Thymus (tissue), 11 donors: ENCODE measurements around the gene GRID1. TPM values are rescaled to one million over a fixed set of nuclear protein-coding genes. Genes with fewer than 3 reads are reported as not detected.

Experiments
- DNase-seq, 9 donors: peaks; one replicate each; pipeline ENCODE4 v3.0.0-alpha.2; 2013; ENCODE audit warnings: low spot score in 9 of 9, low read depth in 6 of 9, missing footprints in 1 of 9
- H3K27ac ChIP-seq, 2 donors: one replicate each; pipeline ENCODE4 v1.5.1; 2013; ENCODE audit warnings: control low read depth in 1 of 2, low read depth in 1 of 2, low read length in 1 of 2, mild to moderate bottlenecking in 1 of 2, moderate library complexity in 1 of 2
- H3K27me3 ChIP-seq, 2 donors: one replicate each; pipeline ENCODE4 v1.5.1; 2013; ENCODE audit warnings: low read length in 1 of 2; ENCODE audit not compliant: control insufficient read depth in 2 of 2, insufficient read depth in 1 of 2
- H3K36me3 ChIP-seq, 2 donors: one replicate each; pipeline ENCODE4 v1.5.1; 2013; ENCODE audit warnings: low read length in 1 of 2, mild to moderate bottlenecking in 1 of 2, moderate library complexity in 1 of 2; ENCODE audit not compliant: control insufficient read depth in 2 of 2, insufficient read depth in 2 of 2
- H3K4me1 ChIP-seq, 2 donors: one replicate each; pipeline ENCODE4 v1.5.1; 2013; ENCODE audit warnings: low read length in 2 of 2; ENCODE audit not compliant: control insufficient read depth in 2 of 2, insufficient read depth in 2 of 2
- H3K4me3 ChIP-seq, 2 donors: one replicate each; pipeline ENCODE4 v1.5.1; 2013; ENCODE audit warnings: low read length in 2 of 2, control low read depth in 1 of 2, mild to moderate bottlenecking in 1 of 2
- H3K9me3 ChIP-seq, 2 donors: one replicate each; pipeline ENCODE4 v1.5.1; 2013; ENCODE audit warnings: low read length in 1 of 2, mild to moderate bottlenecking in 1 of 2; ENCODE audit not compliant: control insufficient read depth in 2 of 2, insufficient read depth in 1 of 2
- WGBS: extraction: QIAGEN DNeasy Blood & Tissue Kit; methylation state at CpG from one replicate; pipeline ENCODE4 v1.1.7; 2013; 5-methylcytosine and 5-hydroxymethylcytosine counted together
- polyA plus RNA-seq: library from polyadenylated mRNA; stranded (reverse); fragments of 200-250 nt; gene quantifications from one replicate; pipeline ENCODE4 v1.2.3, GENCODE V29; 2013
- total RNA-seq: library from RNA; stranded (reverse); fragments of 120-200 nt; gene quantifications from one replicate; pipeline ENCODE4 v1.2.4, GENCODE V29; 2013
- donor health status: healthy.

Gene GRID1
- total and polyA plus RNA-seq, 2 donors = 0.33 to 0.46 TPM

DNA sequence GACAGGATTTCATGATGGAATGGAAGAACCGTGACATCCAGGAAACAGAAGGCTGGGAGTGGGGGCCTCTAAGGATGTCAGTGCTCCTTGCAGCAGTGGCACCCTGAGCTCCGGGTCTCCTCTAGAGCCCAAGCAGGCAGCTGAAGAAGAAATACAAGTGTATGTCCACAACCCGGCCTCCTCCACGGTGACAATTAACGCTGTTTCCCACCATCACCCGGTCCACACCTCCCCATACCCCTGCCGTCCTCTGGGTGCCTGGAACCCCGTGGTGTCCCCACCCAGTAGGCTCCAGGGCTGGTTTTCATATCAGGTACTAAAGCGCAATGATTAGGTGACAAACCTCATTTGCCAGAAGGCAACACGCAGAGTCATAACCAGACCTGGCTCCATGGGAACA is 30.3 kb downstream of the GRID1 start:
- Histone ChIP-seq H3K36me3 (no peaks in the 10 kb centered on the region), H3K27me3 (peaks cover 0 to 6% of the 10 kb centered on the region in 2 donors), H3K4me1 (no peaks in the 10 kb centered on the region), H3K4me3 (no peak overlapping the region), H3K9me3 (no peaks in the 10 kb centered on the region), H3K27ac (no peak overlapping the region)
- WGBS = 90% methylated on average over 10 of the region's 10 CpGs
- DNase-seq = no peak

DNA sequence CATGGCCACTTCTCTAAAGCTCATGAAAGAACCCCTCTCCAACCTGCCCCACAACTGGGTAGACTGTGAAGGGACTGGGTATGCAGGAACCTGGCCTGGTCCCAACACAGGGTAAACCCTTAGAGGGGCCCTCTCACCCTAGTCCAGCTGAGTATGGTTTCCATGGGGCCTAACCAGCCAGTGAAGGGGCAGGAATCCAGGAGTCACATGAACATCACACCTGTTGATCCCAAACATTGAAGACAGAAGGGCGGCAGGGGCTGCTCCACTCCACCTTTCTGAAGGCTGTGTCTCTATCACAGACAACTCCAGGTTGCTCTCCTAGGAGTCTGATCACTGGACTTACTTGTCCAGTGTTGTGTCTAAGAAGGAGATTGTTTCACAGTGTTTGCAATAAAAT is 30.8 kb downstream of the GRID1 start:
- Histone ChIP-seq H3K9me3 (no peaks in the 10 kb centered on the region), H3K27me3 (peaks cover 0 to 6% of the 10 kb centered on the region in 2 donors), H3K4me1 (no peaks in the 10 kb centered on the region), H3K36me3 (no peaks in the 10 kb centered on the region), H3K4me3 (no peak overlapping the region), H3K27ac (no peak overlapping the region)
- 98% methylated on average over 1 of the region's 1 CpG for WGBS
- DNase-seq = no peak

DNA sequence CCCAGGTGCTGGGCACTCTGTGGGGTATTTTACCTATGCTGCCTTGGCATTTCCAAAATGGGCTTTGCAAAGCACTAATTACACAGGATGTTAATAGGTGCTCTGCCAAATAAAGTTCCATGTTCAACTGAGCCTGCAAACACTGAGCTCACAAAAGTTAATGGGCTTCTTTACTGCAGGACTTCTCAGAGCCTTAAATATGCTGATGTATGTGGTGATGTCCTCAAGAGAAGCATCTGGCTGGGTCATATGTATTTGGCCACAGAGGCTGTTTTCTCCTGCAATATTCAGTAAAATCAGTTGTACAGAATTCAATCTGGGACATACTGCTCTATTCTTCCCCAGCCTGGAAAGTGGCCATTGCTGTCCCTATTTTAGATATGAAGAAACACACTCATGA is 31.3 kb downstream of the GRID1 start:
- H3K4me3 ChIP-seq = no peak overlapping the region
- H3K9me3 ChIP-seq = no peaks in the 10 kb centered on the region
- H3K27ac ChIP-seq = no peak overlapping the region
- H3K4me1 ChIP-seq = no peaks in the 10 kb centered on the region
- no peaks in the 10 kb centered on the region for H3K36me3 ChIP-seq
- peaks cover 0 to 6% of the 10 kb centered on the region in 2 donors for H3K27me3 ChIP-seq
- DNase-seq = no peak

DNA sequence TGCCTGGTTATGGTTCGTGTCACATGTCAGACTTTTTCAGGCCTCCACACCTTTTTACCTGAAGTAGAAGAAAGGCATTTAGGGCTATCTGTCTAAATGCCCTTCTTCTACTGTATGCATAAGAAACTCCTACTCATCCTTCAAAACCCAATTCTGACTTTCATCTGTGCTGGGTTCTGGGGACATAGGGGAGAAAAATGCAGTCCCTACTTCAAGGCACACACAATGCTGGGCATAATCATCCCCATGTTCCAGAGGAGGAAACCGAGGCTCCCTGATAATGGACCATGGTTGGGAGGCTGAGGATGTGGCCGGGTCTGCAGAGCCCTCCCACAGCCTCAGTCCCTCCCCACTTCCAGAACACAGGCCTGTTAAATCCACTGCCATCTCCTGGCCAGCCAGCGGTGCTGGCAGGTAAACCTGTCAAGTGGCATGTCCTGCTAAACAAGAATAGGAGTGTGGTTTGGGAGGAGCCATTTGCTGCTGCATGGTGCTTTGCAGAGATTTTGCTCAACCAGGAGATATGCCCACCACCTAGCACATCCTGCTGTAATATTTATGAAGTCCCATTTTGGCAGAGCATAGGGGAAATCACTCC is 32.0 kb downstream of the GRID1 start:
- H3K27ac ChIP-seq = no peak overlapping the region
- WGBS = 61% methylated on average over 4 of the region's 4 CpGs
- H3K9me3 ChIP-seq = no peaks in the 10 kb centered on the region
- DNase-seq = no peak
- no peaks in the 10 kb centered on the region for H3K36me3 ChIP-seq
- H3K27me3 ChIP-seq = peaks cover 0 to 6% of the 10 kb centered on the region in 2 donors
- no peak overlapping the region for H3K4me3 ChIP-seq
- no peaks in the 10 kb centered on the region for H3K4me1 ChIP-seq

DNA sequence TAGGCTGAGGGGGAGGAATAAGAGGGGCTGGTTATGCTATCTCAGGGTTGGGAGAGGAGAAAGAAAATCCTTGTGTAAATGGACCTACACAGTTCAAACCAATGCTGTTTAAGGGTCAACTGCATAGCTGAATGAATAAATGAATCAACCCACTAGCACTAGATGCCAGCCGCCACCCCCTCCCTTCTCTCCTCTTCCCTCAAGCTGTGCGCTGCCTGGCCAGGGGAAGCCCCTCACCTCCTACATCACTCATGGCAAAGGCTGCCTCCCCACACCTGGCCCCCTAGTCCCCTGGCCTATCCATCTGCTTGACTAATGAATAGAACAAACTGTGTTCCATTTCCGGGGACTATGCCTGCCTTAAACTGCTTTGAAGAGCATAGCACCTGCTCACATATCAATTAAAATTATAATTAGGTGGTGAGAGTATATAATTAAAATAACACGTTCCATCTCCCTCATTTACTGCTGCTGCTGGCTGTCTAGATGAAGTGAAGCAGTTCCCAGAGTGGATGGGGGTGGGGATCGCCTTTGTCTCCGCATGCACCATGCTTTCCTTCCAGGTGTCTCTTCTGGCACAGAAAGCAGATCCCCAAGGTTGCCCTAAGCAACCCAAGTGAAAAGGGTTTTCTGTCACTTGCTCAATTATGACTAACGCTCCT is 32.6 kb downstream of the GRID1 start:
- peaks cover 0 to 6% of the 10 kb centered on the region in 2 donors for H3K27me3 ChIP-seq
- H3K9me3 ChIP-seq = no peaks in the 10 kb centered on the region
- 88% methylated on average over 7 of the region's 7 CpGs for WGBS
- H3K4me1 ChIP-seq = no peaks in the 10 kb centered on the region
- H3K36me3 ChIP-seq = no peaks in the 10 kb centered on the region
- DNase-seq = no peak
- H3K4me3 ChIP-seq = no peak overlapping the region
- no peak overlapping the region for H3K27ac ChIP-seq

DNA sequence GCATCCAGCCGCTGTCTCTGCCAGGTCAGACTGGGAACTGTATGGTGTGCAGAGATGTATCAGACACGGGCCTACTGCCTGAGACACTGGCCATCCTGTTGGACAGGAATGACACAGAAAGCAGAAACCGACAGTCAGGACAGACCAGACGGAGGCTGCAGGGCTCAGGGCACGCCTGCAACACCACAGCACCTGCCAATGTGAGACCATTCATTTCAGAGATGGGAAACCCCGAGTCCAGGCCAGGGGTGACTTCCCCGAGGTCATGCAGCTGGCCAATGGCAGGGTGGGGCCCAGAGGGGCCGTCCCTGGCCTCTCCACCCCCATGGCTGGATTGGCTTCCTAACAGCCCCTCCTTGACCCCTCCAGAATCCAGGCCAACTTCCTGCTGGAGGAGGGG is 34.7 kb downstream of the GRID1 start:
- H3K36me3 ChIP-seq = no peaks in the 10 kb centered on the region
- WGBS = 71% methylated on average over 8 of the region's 8 CpGs
- no peak for DNase-seq
- no peaks in the 10 kb centered on the region for H3K9me3 ChIP-seq
- peaks cover 0 to 6% of the 10 kb centered on the region in 2 donors for H3K27me3 ChIP-seq
- H3K4me3 ChIP-seq = no peak overlapping the region
- no peaks in the 10 kb centered on the region for H3K4me1 ChIP-seq
- no peak overlapping the region for H3K27ac ChIP-seq

DNA sequence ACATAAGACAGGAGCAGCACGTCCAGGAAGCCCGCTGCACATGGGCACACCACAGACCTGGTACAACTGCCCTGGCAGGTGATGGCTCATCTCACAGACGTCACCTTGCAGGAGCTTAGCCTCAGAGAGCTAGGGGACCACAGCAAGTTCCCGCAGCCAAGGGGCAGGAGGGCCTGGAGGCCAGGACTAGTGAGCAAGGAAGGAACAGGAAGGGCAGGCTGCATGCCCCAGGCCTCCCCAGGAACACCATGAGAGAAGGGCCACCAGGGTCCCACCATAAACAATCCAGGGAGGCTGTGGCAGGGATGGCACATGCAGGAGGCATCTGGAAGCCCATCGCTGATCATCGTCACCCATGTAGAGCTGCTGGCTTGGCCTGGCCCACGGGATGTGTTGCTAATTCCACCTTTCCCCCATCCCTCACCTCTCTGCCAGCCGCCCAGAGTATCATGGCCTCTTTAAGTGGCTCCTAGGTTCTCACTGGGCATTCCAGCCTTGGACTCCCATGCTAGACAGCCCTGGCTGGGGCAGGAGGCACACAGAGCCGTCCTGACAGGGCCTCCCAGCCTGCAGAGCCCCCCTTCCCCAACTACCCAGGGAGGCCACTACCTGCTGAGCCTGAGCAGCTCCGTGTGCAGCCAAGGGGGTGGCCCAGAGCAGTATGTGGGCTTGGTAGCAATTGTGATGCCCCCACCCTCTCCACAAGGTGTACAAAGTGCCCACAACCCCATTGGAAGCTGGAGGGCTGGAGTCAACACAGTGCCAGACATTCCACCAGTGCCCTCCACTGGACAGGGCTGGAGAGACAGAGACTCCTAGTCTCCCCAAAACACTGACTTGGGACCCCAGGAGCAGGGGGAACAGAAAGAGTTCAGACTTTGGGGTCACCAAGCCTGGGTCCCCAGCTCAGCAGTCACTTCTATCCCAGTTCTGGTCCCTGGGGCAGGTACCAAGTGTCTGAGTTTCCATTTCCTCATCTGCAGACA is 35.5 kb downstream of the GRID1 start:
- no peak for DNase-seq
- Histone ChIP-seq H3K9me3 (no peaks in the 10 kb centered on the region), H3K4me3 (no peak overlapping the region), H3K36me3 (no peaks in the 10 kb centered on the region), H3K4me1 (no peaks in the 10 kb centered on the region), H3K27ac (no peak overlapping the region), H3K27me3 (peaks cover 0 to 6% of the 10 kb centered on the region in 2 donors)
- WGBS = 91% methylated on average over 10 of the region's 10 CpGs

DNA sequence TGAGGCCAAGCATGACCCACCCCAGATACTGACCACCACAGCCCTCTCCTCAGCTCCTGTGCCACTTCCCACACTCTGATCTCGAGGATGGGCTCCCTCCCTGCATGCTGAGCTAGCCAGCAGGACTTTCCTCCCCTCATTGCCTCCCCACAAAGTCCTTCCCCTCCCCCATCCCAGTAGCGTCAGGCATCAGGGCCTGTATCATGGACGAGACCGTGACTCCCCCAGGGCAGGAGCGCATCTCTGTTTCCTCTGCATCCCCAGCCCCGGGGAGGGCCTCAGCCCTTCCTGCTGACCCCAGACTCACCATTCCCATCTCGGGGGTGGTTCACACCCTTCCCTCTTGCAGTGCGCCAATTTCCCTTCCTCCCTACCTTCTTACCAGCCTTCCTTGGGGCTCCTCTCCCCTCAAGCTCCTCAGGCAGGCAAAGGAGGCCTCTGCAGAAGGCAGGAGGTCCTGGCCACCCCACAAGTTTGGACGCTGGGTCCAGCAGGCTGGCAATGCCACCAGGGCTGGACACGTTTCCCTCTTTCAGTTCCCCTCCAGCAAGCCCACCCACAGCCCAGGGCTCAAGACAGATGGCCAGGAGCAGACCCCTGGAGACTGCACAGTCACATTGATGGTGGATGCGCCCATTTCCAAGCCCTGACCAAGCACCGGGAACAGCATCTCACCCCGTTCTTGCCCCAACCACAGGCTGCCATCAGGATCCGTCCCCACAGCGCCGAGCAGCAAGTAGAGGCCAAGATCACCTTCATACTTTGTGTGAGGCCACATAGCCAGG is 36.5 kb downstream of the GRID1 start:
- 89% methylated on average over 16 of the region's 16 CpGs for WGBS
- no peak overlapping the region for H3K4me3 ChIP-seq
- no peaks in the 10 kb centered on the region for H3K4me1 ChIP-seq
- peaks cover 0 to 6% of the 10 kb centered on the region in 2 donors for H3K27me3 ChIP-seq
- H3K9me3 ChIP-seq = no peaks in the 10 kb centered on the region
- DNase-seq = no peak
- no peak overlapping the region for H3K27ac ChIP-seq
- no peaks in the 10 kb centered on the region for H3K36me3 ChIP-seq
